Astrocyte of the hippocampus (primary cell): Measurements from ENCODE around the gene POC1A.
"Not testable (repeated sequence)": the region's sequence is repeated elsewhere in the genome, so short reads cannot be mapped to it uniquely, and the experiment has no call there.

Experiments used
- DNase-seq: peaks from one replicate; pipeline ENCODE4 v3.0.0; 2011; ENCODE audit warnings: low read depth, low spot score

The POC1A gene

DNA sequence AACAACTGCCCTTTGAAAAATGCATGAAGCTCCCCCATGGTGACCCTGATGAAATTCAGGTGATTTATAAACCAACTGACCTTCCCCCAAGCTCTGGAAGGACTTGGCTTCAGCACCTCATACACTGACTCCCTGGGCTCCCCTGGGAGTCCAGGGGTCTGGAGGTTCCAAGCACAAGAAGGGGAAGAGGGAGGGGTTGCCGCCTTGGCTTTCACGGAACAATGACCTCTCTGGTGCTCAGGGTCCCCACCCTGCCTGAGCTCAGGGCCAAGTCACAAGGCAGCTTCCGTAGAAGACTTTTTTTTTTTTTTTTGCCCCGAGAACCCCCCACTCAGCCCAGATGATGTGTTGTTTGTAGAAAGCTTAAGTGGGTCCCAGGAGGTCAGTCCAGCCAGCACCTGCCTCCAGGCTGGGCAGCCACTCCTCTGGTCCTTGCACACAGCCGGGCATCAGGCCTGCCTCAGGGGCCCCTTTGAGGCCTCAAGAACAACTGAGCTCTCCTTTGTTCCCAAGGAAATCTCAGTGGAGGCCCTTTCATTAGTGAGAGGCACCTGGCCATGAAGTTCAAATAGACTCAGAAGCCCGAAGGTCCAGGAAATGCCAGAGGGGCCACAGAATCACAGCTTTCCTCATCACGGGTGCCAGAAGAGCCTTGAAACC lies 29.7 kb upstream of the POC1A start:
- no peak for DNase-seq

GRCh38 chr3:52182691-52183090 lies 28.5 kb upstream of the POC1A start:
- DNase-seq = no peak

- no peak for DNase-seq
Measured at GRCh38 chr3:52182196-52182595, 28.0 kb upstream of the POC1A start.

DNA sequence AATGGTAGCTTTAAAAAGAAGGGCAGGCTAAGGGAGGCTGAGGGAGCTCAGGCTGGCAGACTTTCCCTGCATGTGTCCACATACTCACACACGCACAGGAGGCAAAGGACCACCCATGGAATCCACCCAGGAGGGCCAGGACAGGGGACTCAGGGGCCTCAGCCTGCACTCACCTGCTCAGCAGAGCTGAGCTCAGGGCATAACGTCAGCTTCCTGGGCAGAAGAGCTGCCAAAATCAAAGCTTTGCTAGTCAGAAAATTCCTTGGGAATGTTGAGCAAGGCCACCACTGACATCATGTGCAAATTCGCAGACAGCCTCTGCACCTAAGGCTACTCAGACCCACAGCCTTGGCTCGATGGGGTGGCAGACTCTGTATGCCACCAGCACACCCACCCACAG lies 27.3 kb upstream of the POC1A start:
- DNase-seq = peak; percentile 53

DNA sequence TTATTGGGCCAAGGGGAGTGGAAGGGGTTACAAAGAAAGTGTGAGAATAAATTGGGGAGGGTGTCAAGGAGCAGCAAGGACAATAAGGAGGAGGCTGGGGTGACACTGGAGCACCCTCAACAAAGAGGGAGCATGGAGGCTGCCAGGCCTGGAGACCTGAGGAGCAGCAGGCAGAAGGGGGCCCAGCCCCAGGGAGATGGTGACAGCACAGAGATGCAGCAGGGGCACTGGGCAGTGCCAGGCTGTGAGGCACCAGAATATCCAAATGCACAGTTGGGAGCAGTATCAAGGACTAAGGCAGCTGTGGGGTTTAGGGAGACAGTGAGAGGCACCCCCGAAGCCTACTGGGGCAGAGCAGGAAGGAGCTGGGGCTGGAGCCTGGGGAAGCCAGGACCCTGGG lies 24.3 kb upstream of the POC1A start:
- no peak for DNase-seq

DNA sequence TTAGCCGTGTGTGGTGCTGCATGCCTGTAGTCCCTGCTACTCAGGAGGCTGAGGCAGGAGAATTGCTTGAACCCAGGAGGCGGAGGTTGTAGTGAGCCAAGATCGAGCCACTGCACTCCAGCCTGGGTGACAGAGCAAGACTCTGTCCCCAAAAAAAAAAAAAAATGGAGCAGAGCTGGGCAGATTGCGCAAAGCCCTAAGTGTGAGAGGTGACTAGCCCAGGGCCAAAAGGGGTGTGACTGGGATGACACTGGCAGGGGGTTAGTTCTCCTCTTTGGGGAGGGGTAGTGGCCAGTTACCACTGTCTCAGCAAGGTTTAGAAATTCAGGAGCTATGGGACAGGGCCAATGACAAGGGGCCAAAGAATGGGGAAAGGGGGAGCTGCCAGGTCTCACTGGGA lies 23.9 kb upstream of the POC1A start:
- not testable (repeated sequence) for DNase-seq

DNA sequence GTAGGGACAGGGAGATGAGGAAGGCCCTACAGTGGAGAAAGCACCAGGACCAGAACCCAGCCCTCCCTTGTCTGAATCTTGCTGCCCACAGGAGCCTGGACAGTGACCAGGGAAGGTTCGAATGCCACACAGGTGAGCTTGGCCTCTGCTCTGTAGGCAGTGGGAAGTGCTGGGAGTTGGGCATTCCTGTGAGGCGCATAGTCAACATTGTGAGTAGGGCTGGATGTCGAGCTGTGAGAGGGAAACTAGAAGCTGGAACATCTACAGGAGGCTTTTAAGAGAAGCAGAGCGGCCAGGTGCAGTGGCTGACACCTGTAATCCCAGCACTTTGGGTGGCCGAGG lies 23.4 kb upstream of the POC1A start:
- no peak for DNase-seq

- no peak for DNase-seq
Measured at GRCh38 chr3:52176951-52177700, 22.9 kb upstream of the POC1A start.

DNA sequence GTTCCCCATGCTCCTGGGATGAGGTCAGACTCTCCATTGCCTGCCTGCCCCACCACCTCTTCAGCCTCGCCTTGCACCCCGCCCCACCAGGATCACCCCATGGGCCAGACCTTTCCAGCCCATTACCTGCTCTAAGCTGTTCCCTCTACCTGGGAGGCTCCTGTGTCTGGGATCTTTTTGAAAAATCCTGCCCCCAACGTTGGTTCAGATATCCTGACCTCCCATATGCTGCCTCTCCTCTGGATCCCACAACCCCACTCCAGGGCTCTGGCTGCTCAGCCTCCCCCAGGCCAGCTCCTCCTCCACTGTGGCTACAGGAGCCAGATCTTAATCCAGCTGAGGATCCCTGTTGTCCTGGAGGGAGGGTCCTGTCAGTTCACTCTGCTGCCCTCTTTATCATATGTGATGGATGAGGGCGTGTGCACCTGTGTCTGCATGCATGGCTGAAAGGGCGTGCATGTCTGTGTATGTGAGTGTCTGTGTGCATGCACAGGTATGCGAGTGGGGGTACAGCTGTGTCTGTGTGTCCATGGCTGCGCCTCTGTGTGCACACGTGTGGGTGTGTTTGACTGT lies 22.0 kb upstream of the POC1A start:
- no peak for DNase-seq

- DNase-seq = no peak
Measured at GRCh38 chr3:52175416-52176179, 21.4 kb upstream of the POC1A start.

GRCh38 chr3:52174896-52175295 lies 20.7 kb upstream of the POC1A start:
- no peak for DNase-seq

DNA sequence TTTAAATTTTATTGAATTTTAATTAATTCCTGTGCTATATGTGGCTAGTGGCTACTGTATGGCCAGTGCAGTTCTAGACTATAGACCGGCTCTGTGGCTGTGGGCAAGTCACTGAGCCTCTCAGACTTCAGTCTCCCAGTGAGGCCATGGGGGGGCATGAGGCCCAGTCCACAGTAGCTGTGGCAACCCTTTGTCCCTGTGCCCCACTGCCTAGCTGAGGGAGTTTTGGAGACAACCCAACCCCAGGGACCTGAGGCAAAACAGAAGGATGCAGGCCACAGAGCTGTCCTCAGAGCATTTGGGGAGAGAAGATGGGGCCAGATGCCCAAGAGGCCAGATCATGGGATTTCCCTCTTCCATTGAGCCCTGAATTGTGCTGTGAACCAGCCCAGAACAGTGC lies 18.9 kb upstream of the POC1A start:
- DNase-seq = no peak

DNA sequence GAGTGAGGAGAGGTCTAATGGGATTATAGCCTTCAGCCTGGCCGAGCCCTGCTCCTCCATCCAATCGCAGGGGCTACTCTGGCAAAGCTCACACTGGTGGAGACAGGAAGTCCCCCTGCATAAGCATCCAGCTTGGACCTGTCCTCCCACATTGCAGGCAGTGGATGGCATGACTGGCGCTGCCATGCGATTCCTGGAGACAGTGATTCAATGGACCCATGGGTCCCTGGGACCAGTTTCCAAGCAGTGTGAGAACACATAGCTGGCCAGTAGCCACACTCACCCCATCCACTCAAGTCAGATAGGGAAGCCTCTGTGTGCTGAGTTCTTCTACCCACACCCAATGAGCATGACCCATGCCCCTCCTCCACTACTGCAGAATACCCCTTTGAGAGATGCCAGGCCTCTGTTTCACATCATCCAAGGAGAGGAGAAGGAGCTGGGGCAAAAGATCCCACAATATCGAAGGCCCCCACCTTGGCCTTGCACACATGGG lies 18.1 kb upstream of the POC1A start:
- no peak for DNase-seq

GRCh38 chr3:52171514-52172261 lies 17.5 kb upstream of the POC1A start:
- peak; percentile 50 for DNase-seq

DNA sequence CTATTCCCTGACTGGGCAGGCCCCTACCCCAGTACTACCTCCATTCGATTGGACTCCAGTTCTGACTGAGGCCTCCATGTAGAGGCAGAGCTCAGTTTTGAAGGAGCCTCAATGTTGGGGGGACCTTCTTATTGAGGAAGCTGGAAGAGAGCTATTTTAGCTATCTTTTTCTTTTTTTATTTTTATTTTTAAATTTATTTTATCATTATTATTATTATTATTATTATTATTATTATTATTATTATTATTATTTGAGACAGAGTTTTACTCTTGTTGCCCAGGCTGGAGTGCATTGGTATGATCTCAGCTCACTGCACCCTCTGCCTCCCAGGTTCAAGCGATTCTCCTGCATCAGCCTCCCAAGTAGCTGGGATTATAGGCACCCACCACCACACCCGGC lies 16.0 kb upstream of the POC1A start:
- DNase-seq = not testable (repeated sequence)

DNA sequence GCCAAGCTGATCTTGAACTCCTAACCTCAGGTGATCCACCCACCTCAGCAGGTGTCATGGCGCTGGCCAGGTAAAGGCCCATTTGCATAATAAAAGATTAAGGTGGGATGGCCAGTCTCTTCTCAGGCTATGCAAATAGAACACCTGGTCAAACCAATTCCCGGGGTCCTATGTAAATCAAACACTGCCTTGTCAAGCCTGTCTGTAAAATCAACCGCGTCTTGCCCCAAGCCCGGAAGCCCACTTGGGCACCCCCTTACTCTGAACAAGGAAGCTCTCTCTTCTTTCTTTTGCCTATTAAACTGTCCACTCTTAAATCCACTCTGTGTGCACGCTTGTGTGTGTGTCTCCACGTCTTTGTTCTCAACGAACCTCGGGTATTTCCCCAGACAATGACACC lies 13.0 kb upstream of the POC1A start:
- DNase-seq = no peak

DNA sequence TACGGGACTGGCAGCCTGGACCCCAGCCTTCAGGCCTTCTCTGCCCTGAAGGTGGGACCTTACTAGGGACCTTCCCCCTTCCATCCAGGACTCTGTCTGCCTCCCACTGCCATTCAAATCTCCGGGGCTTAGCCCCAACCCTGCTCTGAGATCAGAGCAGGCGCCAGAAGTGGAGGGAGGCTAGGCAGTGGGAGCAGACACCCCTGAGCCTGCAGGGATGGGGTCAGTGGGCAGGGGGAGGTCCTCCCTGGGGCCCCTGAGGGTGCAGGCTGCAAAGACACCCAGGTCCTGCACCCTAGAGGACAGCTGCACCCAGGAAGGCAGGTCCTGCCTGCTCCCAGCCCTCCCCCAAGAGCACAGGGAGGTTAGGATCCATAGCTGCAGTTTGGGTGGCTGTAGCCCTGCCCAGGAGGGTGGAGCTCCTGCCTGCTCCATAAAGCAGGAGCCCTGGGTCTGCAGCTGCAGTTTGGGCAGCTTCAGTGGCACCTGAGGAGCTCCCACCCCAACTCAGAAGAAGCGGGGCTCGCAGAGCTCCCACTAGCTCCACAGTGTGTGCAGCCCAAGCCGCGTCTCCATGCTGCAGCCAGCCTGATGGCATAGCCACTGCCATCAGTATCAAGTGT lies 8.1 kb upstream of the POC1A start:
- DNase-seq = no peak

DNA sequence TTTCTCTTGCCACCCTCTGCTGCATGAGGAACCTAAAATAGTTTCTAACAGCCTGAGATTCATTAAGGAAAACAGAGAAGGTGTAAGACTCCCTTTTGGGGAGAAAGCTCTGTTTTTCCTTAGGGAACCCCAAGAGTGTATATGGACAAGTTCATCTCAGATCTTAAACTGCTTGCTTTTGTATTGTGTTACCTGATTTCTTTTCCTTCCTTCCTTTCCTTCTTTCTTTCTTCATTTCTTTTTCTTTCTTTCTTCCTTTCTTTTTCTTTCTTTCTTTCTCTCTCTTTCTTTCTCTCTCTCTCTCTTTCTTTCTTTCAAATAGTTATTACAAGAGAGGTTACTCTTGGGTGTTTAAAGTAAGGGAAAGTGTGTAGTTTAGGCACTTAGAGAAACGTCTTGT lies 5.3 kb upstream of the POC1A start:
- DNase-seq = no peak

DNA sequence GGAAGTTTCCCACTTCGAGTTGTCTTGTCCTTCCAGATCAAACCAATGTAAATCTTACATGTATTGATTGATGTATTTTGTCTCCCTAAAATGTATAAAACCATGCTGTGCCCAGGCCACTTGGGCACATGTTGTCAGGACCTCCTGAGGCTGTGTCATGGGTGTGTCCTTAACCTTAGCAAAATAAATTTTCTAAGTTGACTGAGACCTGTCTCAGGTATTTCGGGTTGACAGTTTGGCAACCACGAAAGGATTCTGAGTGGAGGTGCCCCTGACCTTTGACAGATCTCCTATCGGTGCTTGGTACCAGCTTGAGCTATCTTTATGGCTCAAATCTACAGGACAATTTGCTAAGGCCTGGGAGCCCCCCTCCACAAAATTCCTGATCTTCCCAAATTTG lies 1.7 kb upstream of the POC1A start:
- DNase-seq = no peak

DNA sequence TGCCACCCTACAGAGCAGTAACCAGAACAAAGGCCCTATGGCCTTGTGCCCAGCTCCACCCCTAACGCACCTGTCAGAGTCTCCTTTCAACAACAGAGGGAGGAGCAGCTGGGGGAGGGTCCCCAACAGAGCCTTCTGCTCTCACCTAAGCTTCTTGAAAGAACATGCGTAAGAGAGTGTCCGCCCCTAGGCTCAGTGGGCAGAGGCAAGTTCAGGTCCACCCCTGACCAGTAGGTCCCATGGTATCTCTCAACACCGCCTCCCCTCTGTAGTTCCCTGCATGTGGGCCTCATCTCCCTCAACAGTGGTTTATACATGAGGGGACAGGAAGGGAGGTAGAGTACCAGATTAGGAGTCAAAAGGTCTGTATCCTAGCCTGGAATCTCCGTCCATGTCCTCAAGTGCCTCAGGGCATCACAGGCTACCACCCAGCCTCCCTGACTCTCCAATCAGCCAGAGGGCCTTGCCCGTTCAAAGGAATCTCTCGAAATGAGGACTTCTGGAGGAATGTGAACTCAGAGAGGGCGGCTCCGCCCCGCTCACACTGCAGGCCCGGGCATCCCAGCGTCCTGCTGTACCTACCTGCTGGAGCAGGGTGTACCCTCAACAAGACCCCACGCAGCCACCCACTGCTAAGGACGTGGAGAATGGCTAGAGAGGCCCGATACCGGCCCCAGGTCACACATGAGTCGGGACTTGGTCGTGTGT lies 680 bp downstream of the POC1A start:
- DNase-seq = peak; percentile 41

GRCh38 chr3:52151991-52152390 lies 2.2 kb downstream of the POC1A start:
- not testable (repeated sequence) for DNase-seq
